Mesenchymal stem cell (in vitro differentiated cells and primary cell): ENCODE results near the gene GPER1.

ENCODE experiments used
- DNase-seq: peaks from one replicate; pipeline ENCODE4 v3.0.0-alpha.2; 2013
- H2AFZ ChIP-seq: one replicate; pipeline ENCODE4 v1.6.1; 2013; ENCODE audit warnings: low read depth, mild to moderate bottlenecking, control low read depth, inconsistent platforms, low read length, moderate library complexity
- H2AK5ac ChIP-seq: 2 replicates; pipeline ENCODE4 v1.6.1; 2013; ENCODE audit warnings: low read length, moderate library complexity, mild to moderate bottlenecking, inconsistent platforms; ENCODE audit not compliant: severe bottlenecking
- H2BK120ac ChIP-seq: one replicate; pipeline ENCODE4 v1.6.1; 2013; ENCODE audit warnings: low read depth, mild to moderate bottlenecking, inconsistent platforms, low read length, moderate library complexity
- H2BK12ac ChIP-seq, 2 experiments: one replicate each; pipeline ENCODE4 v1.6.1; 2013; ENCODE audit warnings: inconsistent platforms in 2 of 2, low read length in 2 of 2, mild to moderate bottlenecking in 2 of 2, moderate library complexity in 2 of 2, control low read depth in 1 of 2
- H2BK15ac ChIP-seq: one replicate; pipeline ENCODE4 v1.6.1; 2013; ENCODE audit warnings: mild to moderate bottlenecking, low read depth, inconsistent platforms; ENCODE audit not compliant: poor library complexity, severe bottlenecking
- H2BK5ac ChIP-seq: 2 replicates; pipeline ENCODE4 v1.6.1; 2013; ENCODE audit warnings: low read depth, mild to moderate bottlenecking, low read length, control low read depth, inconsistent platforms; ENCODE audit not compliant: poor library complexity, severe bottlenecking
- H3K14ac ChIP-seq, 2 experiments: one replicate each; pipeline ENCODE4 v1.6.1; 2013; ENCODE audit warnings: inconsistent platforms in 2 of 2, low read length in 2 of 2, control low read depth in 1 of 2, mild to moderate bottlenecking in 1 of 2, moderate library complexity in 1 of 2
- H3K18ac ChIP-seq, 2 experiments: one replicate each; pipeline ENCODE4 v1.6.1; 2013; ENCODE audit warnings: inconsistent platforms in 2 of 2, low read length in 2 of 2, control low read depth in 1 of 2, low read depth in 1 of 2, mild to moderate bottlenecking in 1 of 2
- H3K23ac ChIP-seq, 2 experiments: one replicate each; pipeline ENCODE4 v1.6.1; 2013; ENCODE audit warnings: inconsistent platforms in 2 of 2, low read length in 2 of 2, mild to moderate bottlenecking in 2 of 2, moderate library complexity in 2 of 2, control low read depth in 1 of 2
- H3K27ac ChIP-seq: 2 replicates; pipeline ENCODE4 v1.5.1; 2013; ENCODE audit warnings: mild to moderate bottlenecking, moderate library complexity, low read length, control low read depth, inconsistent platforms; ENCODE audit not compliant: poor library complexity, severe bottlenecking
- H3K27me3 ChIP-seq, 2 experiments: 2 replicates each; pipeline versions ENCODE4 v1.6.1 to v1.7.0; 2013; ENCODE audit warnings: low read length in 2 of 2, mild to moderate bottlenecking in 2 of 2, moderate library complexity in 2 of 2, control low read depth in 1 of 2, inconsistent platforms in 1 of 2; ENCODE audit not compliant: control insufficient read depth in 1 of 2, insufficient read depth in 1 of 2
- H3K36me3 ChIP-seq, 2 experiments: 2 replicates each; pipeline versions ENCODE4 v1.6.1 to v1.7.0; 2013; ENCODE audit warnings: low read length in 2 of 2, control low read depth in 1 of 2, inconsistent platforms in 1 of 2, low read depth in 1 of 2, mild to moderate bottlenecking in 1 of 2; ENCODE audit not compliant: insufficient read depth in 2 of 2, control insufficient read depth in 1 of 2
- H3K4ac ChIP-seq, 2 experiments: one replicate each; pipeline ENCODE4 v1.6.1; 2013; ENCODE audit warnings: inconsistent platforms in 2 of 2, low read length in 2 of 2, mild to moderate bottlenecking in 2 of 2, moderate library complexity in 2 of 2, control low read depth in 1 of 2, low read depth in 1 of 2
- H3K4me1 ChIP-seq: 2 replicates; pipeline ENCODE4 v1.6.1; 2013; ENCODE audit warnings: low read depth, low read length, control low read depth; ENCODE audit not compliant: control insufficient read depth, insufficient read depth
- H3K4me2 ChIP-seq: 2 replicates; pipeline ENCODE4 v1.6.1; 2013; ENCODE audit warnings: low read length, mild to moderate bottlenecking, inconsistent platforms; ENCODE audit not compliant: poor library complexity, severe bottlenecking
- H3K4me3 ChIP-seq, 2 experiments: 2 replicates each; pipeline versions ENCODE4 v1.5.1 to v1.7.0; 2013; ENCODE audit warnings: low read length in 2 of 2, mild to moderate bottlenecking in 2 of 2, control low read depth in 1 of 2, low read depth in 1 of 2; ENCODE audit not compliant: insufficient read depth in 1 of 2
- H3K79me1 ChIP-seq: replicated peaks from 2 replicates; pipeline ENCODE4 v1.6.1; 2013; ENCODE audit warnings: mild to moderate bottlenecking, control low read depth, low read length, inconsistent platforms; ENCODE audit not compliant: poor library complexity, severe bottlenecking
- H3K9ac ChIP-seq: 2 replicates; pipeline ENCODE4 v1.7.0; 2013; ENCODE audit warnings: mild to moderate bottlenecking, low read length, moderate library complexity
- H3K9me3 ChIP-seq: 2 replicates; pipeline ENCODE4 v1.7.0; 2013; ENCODE audit warnings: mild to moderate bottlenecking, low read length; ENCODE audit not compliant: control insufficient read depth
- H4K8ac ChIP-seq: one replicate; pipeline ENCODE4 v1.6.1; 2013; ENCODE audit warnings: inconsistent platforms, mild to moderate bottlenecking, low read length, moderate library complexity
- H4K91ac ChIP-seq: one replicate; pipeline ENCODE4 v1.6.1; 2013; ENCODE audit warnings: mild to moderate bottlenecking, low read length, inconsistent platforms
- WGBS: methylation state at CpG from one replicate; pipeline ENCODE4 v1.1.7; 2013; ENCODE audit warnings: mixed read lengths; 5-methylcytosine and 5-hydroxymethylcytosine counted together

GPER1 gene

DNA sequence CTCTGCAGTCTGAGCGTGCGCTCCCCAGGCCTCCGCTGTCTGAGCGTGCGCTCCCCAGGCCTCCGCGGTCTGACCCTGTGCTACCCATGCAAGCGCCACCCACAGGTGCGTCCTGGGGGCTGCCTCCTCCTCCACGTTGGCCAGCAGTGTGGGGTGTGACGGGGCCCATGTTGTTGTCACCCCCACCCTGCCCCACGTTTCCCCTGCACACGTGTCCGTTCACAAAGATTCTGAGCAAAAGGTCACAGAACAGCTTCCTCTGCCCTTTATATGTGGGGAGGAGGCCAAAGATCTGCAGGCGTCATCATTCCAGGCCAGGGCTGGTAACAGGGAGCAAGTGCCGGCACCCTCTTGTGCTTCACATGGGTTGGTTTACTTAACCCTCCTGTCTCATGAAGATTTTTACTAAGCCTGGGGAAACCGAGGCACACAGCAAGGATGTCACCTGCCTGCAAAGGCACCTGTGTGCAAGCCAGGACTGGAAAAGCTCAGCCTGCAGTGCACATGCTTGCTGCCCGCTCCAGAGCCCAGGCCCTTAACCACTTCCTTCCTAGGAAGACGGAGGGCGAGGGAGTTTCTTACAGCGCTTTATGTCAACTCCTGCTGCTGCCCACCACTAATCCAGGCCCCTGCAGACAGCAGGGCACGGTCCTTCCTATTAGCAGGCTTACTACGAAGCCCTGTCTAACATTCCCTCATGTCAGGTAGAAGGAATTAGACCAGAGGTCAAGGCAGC, 38.7 kb upstream of the GPER1 start:
- no peak overlapping the region for H3K18ac ChIP-seq
- 90% methylated on average over 23 of the region's 23 CpGs for whole genome bisulfite sequencing
- H4K91ac ChIP-seq = no peak overlapping the region
- no peak overlapping the region for H2BK15ac ChIP-seq
- no peak overlapping the region for H3K4ac ChIP-seq
- H3K23ac ChIP-seq = no peak overlapping the region
- DNase-seq = no peak
- no peak overlapping the region for H3K14ac ChIP-seq
- H3K9me3 ChIP-seq = no peaks in the 10 kb centered on the region
- peaks cover 39% of the 10 kb centered on the region for H3K4me1 ChIP-seq
- no peak overlapping the region for H2BK12ac ChIP-seq
- no peak overlapping the region for H3K9ac ChIP-seq
- H2AFZ ChIP-seq = no peak overlapping the region
- H2BK5ac ChIP-seq = no peak overlapping the region
- H3K79me1 ChIP-seq = peaks cover 45% of the 10 kb centered on the region
- no peak overlapping the region for H2AK5ac ChIP-seq
- no peak overlapping the region for H3K4me2 ChIP-seq
- peaks cover 0 to 32% of the 10 kb centered on the region in 2 experiments for H3K36me3 ChIP-seq
- no peak overlapping the region for H2BK120ac ChIP-seq
- no peak overlapping the region for H3K27ac ChIP-seq
- H4K8ac ChIP-seq = no peak overlapping the region
- no peak overlapping the region for H3K4me3 ChIP-seq
- H3K27me3 ChIP-seq = no peaks in the 10 kb centered on the region

DNA sequence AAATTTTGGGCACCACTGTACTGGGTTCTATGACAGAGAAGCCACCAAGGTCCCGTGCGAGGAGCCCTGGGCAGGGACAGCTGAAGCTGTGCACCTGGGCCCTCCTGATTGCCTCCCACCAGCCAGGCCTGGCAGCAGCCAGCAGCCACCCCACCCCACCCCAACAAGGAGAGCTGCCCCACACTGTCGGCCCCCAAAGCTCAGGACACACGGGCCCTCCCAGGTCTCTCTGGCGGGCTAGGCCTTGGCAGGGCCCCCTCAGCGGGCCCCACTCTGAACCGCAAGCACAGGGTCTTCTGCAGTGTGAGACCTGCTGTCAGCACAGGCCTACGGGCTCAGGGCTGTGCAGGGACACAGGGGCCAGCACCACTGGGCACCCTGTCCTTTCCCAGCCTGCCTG, 38.1 kb upstream of the GPER1 start:
- no peak overlapping the region for H2BK15ac ChIP-seq
- no peak overlapping the region for H2AK5ac ChIP-seq
- no peak overlapping the region for H3K14ac ChIP-seq
- DNase-seq = no peak
- peaks cover 42% of the 10 kb centered on the region for H3K4me1 ChIP-seq
- no peak overlapping the region for H2BK12ac ChIP-seq
- no peaks in the 10 kb centered on the region for H3K27me3 ChIP-seq
- no peak overlapping the region for H2BK120ac ChIP-seq
- H3K23ac ChIP-seq = no peak overlapping the region
- H4K8ac ChIP-seq = no peak overlapping the region
- no peak overlapping the region for H2AFZ ChIP-seq
- H3K4me2 ChIP-seq = no peak overlapping the region
- no peak overlapping the region for H3K27ac ChIP-seq
- no peak overlapping the region for H3K4me3 ChIP-seq
- H3K36me3 ChIP-seq = peaks cover 0 to 32% of the 10 kb centered on the region in 2 experiments
- no peak overlapping the region for H4K91ac ChIP-seq
- no peak overlapping the region for H3K18ac ChIP-seq
- no peak overlapping the region for H3K4ac ChIP-seq
- peaks cover 43% of the 10 kb centered on the region for H3K79me1 ChIP-seq
- WGBS = 90% methylated on average over 8 of the region's 8 CpGs
- no peak overlapping the region for H3K9ac ChIP-seq
- no peak overlapping the region for H2BK5ac ChIP-seq
- no peaks in the 10 kb centered on the region for H3K9me3 ChIP-seq

DNA sequence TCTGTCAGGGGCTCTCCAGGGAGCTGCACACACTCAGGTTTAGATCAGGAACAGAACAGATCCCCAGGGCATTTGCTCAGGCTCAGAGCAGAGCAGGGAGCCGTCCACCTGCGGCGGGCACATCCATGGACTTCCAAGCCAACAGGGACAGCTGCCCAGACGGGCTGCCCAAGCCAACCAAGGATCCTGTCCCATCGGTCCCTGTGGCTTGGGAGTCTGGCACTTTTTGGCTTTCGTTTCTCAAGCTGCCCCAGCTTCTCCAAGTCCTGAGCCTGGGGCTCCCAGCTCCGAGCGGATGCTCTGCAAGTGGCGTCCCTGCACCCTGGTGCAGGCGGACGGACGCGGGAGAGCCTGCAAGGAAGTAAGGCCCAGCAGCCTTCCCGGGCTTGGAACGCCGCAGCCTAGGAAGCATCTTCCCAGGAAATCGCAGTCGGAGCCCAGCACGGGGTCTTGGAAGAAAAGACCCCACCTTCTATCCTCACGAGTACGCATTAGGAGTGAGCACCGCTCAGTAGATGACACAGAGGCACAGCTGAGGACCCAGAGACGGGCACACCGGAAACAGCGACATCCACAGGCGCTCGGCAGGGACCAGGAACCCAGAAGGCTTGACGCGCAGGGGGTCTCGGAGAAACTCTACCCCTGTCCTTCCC, 37.5 kb upstream of the GPER1 start:
- Histone ChIP-seq H3K4me3 (no peak overlapping the region), H3K23ac (no peak overlapping the region), H3K79me1 (peaks cover 43% of the 10 kb centered on the region), H2BK15ac (no peak overlapping the region), H3K4ac (no peak overlapping the region), H3K18ac (no peak overlapping the region), H2AFZ (no peak overlapping the region), H3K4me1 (peaks cover 42% of the 10 kb centered on the region), H2BK12ac (no peak overlapping the region), H4K91ac (no peak overlapping the region), H3K9ac (no peak overlapping the region), H3K27me3 (no peaks in the 10 kb centered on the region), H3K14ac (no peak overlapping the region), H3K9me3 (no peaks in the 10 kb centered on the region), H2AK5ac (no peak overlapping the region), H2BK5ac (no peak overlapping the region), H3K27ac (no peak overlapping the region), H4K8ac (no peak overlapping the region), H3K4me2 (no peak overlapping the region), H2BK120ac (no peak overlapping the region), H3K36me3 (peaks cover 0 to 32% of the 10 kb centered on the region in 2 experiments)
- 92% methylated on average over 30 of the region's 30 CpGs for WGBS
- DNase-seq = no peak

DNA sequence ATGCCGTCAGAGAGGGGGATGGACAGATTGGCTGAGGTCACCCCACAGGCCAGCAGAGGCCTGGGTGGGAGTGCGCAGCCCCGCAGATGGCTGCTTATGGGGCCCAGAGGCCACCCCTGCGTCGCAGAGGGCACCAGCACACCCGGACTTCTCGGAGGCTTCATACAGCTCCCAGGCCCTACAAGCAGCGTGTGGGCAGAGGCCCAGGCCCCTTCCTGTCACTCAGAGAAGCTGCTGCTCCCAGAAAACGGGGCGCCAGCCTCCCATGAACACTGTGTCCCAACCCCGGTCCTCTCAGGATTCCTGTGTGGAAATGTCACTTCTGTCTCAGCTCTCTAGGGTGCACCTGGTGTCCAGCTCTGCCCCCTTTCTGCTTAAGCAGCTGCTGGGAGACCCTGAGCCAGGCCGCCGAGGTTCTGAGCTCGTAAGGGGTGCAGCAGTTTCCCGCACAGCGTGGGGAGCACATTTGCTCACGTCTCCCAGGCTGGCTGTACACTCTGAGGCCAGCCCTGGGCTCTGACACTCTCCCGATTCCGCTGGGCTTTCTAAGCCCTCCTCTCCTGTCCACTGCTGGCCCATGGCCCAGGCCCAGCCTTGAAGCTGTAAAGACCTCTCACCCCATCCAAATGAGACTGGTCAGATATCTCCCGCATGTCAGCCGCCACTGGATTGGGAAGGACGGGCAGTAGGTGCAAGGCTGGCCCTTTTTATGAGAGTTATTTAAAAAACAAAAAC, 36.8 kb upstream of the GPER1 start:
- H3K4ac ChIP-seq = no peak overlapping the region
- H2BK12ac ChIP-seq = no peak overlapping the region
- H2AFZ ChIP-seq = no peak overlapping the region
- H3K14ac ChIP-seq = no peak overlapping the region
- 93% methylated on average over 22 of the region's 22 CpGs for WGBS
- peaks cover 42% of the 10 kb centered on the region for H3K4me1 ChIP-seq
- H2AK5ac ChIP-seq = no peak overlapping the region
- H3K18ac ChIP-seq = no peak overlapping the region
- no peak for DNase-seq
- no peak overlapping the region for H4K91ac ChIP-seq
- no peak overlapping the region for H3K27ac ChIP-seq
- peaks cover 48% of the 10 kb centered on the region for H3K79me1 ChIP-seq
- H3K4me3 ChIP-seq = no peak overlapping the region
- no peak overlapping the region for H2BK5ac ChIP-seq
- H3K23ac ChIP-seq = no peak overlapping the region
- H2BK15ac ChIP-seq = no peak overlapping the region
- no peak overlapping the region for H2BK120ac ChIP-seq
- H4K8ac ChIP-seq = no peak overlapping the region
- H3K9ac ChIP-seq = no peak overlapping the region
- H3K4me2 ChIP-seq = no peak overlapping the region
- peaks cover 0 to 32% of the 10 kb centered on the region in 2 experiments for H3K36me3 ChIP-seq
- no peaks in the 10 kb centered on the region for H3K9me3 ChIP-seq
- no peaks in the 10 kb centered on the region for H3K27me3 ChIP-seq
